DMS153 treated with DMSO at 0.1 percent for 48 hours (cell line): Measurements from ENCODE around the gene LYRM9.
"Not testable (repeated sequence)": the region's sequence is repeated elsewhere in the genome, so short reads cannot be mapped to it uniquely, and the experiment has no call there.

Experiments used
- DNase-seq: peaks from one replicate; lab custom pipeline; 2025; ENCODE audit not compliant: unreplicated experiment; lab: John Stamatoyannopoulos, UW

Gene LYRM9

GRCh38 chr17:27878776-27879562, 14.2 kb downstream of the LYRM9 start:
- no peak for DNase-seq

- DNase-seq = no peak
Observed at GRCh38 chr17:27873746-27874145, 19.4 kb downstream of the LYRM9 start.

DNA sequence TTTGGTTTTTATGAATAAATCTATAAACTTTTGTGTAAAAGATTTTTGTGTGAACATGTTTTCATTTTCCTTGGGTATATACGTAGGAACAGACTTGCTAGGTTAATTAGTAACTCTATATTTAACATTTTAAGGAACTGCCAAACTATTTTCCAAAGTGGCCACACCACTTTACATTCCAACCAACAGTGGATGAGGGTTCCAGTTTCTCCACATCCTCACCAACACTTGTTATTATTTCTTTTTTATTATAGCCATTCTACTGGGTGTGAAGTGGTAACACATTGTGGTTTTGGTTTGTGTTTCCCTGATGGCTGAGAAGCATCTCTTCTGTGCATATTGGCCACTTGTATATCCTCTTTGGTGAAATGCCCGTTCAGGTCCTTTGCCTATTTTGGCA, 20.0 kb downstream of the LYRM9 start:
- no peak for DNase-seq

DNA sequence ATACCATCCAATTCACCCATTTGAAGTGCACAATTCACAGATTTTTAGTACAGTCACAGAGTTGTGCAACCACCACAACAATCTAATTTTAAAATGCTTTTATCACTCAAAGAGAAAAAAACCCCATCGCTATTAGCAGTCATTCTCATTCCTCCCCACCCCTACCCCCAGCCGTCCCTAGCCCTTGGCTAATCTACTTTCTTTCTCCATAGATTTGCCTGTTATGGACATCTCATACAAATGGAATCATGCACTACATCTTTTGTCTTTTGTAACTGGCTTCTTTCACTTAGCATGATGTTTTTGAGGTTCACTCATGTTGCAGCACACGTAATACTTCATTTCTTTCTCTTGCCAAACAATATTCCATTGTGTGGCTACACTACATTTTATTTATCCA, 20.4 kb downstream of the LYRM9 start:
- no peak for DNase-seq

GRCh38 chr17:27871407-27871806, 21.8 kb downstream of the LYRM9 start:
- no peak for DNase-seq

- no peak for DNase-seq
Observed at GRCh38 chr17:27870345-27870744, 22.8 kb downstream of the LYRM9 start.

DNA sequence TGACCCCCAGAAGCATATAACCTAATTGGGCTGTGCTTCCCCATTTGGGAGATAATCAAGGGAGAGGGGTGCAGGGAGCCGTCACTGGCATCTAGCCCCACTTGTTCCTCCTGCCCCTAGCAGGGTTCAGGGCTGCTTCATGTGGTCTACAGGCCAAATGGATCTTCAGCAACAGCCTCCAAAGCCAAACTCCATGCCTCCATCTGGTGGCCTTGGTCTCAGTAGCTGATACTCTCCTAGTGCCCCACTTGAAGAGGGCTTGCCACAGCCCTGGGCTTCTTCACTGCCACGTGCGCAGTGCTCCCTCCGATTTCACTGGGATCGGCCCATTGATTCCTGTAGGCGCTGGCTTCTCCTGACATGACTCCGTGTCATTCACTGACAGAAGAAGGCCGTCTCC, 24.6 kb downstream of the LYRM9 start:
- DNase-seq = no peak

DNA sequence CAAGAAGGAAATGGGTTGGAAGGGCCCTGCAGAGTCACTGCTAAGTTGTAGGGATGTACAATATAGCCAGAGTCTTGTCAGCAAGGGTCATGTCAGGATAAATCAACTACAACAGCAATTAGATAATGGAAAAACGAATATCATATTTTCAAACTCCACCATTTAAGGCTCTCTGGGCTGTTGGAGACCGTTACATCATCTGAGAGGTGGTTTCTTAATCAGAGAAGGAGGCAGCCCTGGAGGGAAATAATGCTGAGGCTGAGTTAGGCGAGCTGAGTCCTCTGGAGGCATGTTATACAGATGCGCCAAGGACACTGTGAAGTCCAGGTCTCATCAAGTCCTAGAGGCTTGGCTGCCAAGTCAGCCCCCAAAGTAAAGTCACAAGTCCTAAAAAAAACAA, 30.3 kb downstream of the LYRM9 start:
- DNase-seq = no peak

DNA sequence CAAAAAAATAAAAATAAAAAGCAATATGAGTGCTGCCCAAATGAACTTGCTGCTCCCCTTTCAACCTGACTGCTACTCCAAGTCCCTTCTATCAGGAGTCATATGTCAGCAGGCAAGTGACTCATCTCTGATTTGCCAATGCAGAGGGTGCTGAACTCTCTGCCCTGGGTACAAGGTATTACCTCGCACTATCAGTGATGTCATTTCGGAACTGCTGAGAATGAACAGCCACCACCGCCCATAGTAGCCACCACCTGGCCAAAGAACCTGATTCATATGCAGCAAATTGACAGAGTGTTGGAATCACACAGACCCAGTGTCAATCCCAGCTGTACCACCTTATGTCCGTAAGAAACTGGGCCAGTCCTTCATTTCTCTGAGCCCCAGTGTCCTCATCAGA, 31.2 kb downstream of the LYRM9 start:
- no peak for DNase-seq

DNA sequence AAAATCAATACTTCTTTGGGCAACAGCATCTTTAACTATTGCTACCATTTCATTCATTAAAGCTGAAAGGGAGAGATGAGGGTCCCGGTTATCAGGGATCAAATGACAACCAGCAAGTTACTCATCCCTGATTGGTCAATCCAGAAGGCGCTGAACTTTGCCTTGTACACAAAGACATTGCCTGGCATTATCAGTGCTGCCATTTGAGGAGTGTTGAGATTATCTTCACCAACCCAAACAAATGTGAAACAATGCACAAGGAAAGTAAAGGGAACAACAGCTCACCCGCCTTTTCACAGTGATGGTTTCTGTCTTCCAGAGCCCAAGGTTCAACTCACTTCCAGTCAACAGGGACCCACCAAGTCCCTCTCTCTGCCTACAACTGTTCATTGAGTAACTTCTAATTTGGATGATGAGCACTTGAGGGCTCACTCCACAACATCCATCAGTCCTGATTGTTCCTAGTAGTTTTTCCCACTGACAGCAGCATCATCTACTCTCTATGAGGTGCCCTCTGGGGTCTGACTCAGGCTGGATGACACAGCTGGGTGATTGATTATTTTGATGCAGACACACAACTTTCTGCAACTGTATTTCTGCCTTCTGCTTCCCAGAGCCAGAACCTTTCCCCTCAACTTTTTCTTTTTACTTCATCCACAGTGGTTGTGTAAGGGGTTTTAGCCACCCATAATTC, 32.0 kb downstream of the LYRM9 start:
- no peak for DNase-seq

DNA sequence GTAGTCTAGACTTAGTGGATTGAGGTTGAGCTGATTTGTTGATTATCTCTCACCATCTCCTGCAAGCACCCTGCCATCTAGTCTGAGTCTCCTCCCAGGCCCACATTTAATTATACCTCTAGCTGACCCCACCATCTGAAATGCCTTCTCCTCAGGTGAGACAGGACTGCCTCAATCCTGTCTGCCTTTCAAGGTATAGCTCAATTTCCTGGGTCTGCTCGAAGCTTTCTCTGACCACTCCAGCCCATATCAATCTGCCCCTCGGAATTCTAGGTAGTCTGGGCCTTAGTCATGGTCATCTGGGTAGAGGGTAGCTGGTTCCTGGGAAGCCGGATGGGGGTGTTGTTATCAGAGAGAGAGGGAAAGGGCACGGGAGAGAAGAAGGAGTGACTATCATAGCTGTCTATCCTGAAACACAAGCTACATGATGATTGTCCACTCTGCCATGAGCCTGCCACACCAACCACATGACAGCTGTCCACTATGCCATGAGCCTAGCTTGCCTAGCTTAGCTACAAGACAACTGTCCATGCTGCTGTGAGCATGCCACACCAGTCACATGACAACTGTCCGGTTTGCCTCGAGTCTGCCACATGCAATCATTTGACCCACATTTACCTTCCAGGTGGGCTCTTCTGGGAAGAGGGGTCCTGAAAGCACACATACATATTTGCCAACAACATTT, 34.4 kb downstream of the LYRM9 start:
- no peak for DNase-seq

DNA sequence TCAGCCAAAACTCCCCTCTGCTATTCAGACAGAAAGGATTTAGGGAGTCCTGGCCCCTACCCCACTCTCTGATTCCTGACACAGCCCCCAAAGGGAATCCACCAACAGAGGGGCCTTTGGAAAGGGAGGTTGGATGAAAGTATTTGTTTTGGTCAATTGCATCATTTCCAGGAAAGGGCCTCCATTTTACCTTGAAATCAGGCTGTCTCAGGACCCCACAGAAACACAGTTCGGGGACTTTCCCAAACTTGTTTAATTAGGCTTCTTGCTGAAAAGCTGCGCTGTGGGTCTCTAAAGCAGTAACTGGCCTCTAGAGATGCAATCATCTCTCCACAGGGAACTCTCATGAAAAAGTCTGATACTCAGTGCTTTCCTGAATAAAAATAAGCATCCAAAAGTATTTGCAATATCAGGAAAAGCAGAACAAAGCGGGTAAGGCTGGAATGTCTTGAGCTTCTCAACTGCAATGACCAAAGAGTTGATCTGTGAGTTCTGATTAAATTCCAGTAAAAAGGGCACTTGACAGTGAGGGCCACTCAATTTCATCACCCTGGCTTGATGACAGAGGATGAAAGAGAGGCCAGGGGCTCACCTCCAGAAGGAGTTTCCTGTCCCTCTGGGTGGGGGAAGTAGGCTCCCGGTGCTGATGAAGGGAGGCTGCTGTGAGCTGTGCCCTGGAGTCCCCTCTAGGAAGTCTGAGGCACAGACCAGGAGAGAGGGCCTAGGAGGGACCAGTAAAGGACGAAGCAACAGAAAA, 36.3 kb downstream of the LYRM9 start:
- DNase-seq = no peak

GRCh38 chr17:27855454-27855853, 37.7 kb downstream of the LYRM9 start:
- no peak for DNase-seq

DNA sequence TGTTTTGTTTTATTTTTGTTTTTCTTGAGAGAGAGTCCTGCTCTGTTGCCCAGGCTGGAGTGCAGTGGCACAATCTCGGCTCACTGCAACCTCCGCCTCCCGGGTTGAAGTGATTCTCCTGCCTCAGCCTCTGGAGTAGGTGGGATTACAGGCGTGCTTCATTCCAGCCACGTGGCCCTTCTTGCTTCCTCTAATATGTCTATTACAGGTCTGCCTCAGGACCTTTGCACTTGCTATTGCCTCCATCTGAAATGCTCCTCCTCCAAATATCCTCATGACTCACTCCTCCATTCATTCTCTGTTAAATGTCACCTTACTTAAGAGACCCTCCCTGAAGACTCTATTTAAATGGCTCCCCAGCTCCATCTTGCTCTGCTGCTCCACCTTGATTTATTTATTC, 39.0 kb downstream of the LYRM9 start:
- no peak for DNase-seq

GRCh38 chr17:27853091-27853490, 40.1 kb downstream of the LYRM9 start:
- DNase-seq = no peak

DNA sequence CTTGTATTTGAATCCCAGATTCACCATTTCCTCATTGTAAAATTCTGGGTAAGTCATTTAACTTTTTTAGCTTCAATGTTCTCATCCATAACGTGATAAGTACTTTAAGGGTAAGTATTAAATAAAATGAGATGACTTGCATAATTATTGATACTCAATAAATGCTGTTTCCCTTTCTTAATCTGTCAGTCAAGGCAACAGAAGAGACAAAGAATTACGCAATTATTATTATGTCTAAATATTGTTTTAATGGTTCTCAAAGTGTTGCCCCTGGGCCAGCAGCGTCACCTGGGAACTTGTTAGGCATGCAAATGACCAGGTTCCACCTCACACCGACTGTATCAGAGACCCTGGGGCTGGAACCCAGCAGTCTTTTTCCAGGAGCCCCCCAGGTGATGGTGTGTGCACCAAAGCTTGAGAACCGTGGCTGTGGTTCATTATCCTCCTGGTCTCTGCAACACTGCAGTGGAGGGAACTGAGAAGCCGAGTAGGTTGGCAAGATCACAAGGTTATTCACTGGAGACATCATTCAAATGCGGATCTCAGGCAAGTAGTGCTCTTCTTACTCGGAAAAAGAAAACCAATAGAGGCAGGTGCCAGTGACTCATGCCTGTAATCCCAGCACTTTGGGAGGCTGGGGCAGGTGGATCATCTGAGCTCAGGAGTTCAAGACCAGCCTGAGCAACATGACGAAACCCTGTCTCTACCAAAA, 43.5 kb downstream of the LYRM9 start:
- DNase-seq = no peak

DNA sequence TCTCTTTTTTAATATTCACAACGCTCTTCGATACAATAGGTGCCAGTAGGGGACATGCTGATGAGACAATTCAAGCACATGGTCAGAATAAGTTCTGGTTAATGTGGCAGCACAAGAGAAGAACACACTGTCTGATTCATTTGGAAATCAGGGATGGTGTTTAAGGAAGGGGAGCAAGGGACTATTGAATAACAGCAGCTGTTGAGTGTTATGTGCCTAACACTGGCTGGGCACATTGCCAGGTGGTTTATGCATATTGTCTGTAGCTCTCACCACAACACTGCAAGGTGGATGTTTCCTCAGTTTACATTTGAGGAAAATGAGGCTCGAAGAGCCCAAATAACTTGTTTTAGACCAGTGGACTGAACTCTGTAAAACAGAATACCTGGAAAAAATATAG, 44.2 kb downstream of the LYRM9 start:
- peak; percentile 92 for DNase-seq

DNA sequence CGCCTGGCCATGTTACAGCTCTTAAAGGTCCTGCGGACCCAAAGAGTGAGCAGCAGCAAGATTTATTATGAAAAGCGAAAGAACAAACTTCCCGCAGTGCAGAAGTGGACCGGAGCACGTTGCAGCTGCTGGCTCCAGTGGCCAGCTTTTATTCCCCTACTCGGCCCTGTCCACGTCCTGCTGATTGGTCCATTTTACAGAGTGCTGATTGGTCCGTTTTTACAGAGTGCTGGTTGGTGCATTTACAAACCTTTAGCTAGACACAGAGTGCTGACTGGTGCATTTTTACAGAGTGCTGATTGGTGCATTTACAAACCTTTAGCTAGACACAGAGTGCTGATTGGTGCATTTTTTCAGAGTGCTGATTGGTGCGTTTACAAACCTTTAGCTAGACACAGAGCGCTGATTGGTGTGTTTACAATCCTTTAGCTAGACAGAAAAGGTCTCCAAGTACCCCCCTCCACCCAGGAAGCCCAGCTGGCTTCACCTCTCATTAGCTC, 46.3 kb downstream of the LYRM9 start:
- DNase-seq = not testable (repeated sequence)

GRCh38 chr17:27846042-27846655, 47.0 kb downstream of the LYRM9 start:
- no peak for DNase-seq
